ENCODE results near the gene TMEM132C. TPM values are rescaled to one million over a fixed set of nuclear protein-coding genes. Genes with fewer than 3 reads are reported as not detected.

The TMEM132C gene
- total and polyA plus RNA-seq, 2 donors (not counting 3 experiments of a cell fraction or from before 2014, with no cell fraction given) = not detected

- H3K79me2 ChIP-seq (ENCODE audit: control insufficient read depth, insufficient read depth, low read length) = no peaks in the 10 kb centered on the region
- no peak overlapping the region for H3K9ac ChIP-seq (replicated peaks; ENCODE audit: extremely low read depth, insufficient read depth, low read length)
- no peak for DNase-seq (ENCODE audit: low read depth, low spot score)
- H2AFZ ChIP-seq (ENCODE audit: low read depth, low read length) = no peak overlapping the region
- intact Hi-C loops (cut with micrococcal nuclease) = no loop called here
- H3K4me2 ChIP-seq (ENCODE audit: insufficient read depth, low read length) = no peak overlapping the region
- no peaks in the 10 kb centered on the region for H3K9me1 ChIP-seq (replicated peaks; ENCODE audit: control insufficient read depth, extremely low read depth, insufficient read depth, low read length)
- TF ChIP-seq EZH2 (IDR thresholded peaks at IDR 0.05; ENCODE audit: borderline replicate concordance, low read depth, low read length, severe bottlenecking) (no peak), POLR2AphosphoS5 (IDR thresholded peaks at IDR 0.05; ENCODE audit: insufficient read depth, low read depth, low read length) (no peak), JUN (IDR thresholded peaks at IDR 0.05; ENCODE audit: borderline replicate concordance, insufficient read depth, insufficient read length, low read depth) (no peak), GATA2 (IDR thresholded peaks at IDR 0.05; ENCODE audit: insufficient read depth, insufficient read length, low read depth, low read length) (no peak), POLR2A (IDR thresholded peaks at IDR 0.05; ENCODE audit: low read depth, low read length) (no peak), FOS (IDR thresholded peaks at IDR 0.05; ENCODE audit: borderline replicate concordance, insufficient read depth, low read length) (no peak), MYC (IDR thresholded peaks at IDR 0.05; ENCODE audit: low read depth, low read length) (no peak)
- TF ChIP-seq, protein P1, sequence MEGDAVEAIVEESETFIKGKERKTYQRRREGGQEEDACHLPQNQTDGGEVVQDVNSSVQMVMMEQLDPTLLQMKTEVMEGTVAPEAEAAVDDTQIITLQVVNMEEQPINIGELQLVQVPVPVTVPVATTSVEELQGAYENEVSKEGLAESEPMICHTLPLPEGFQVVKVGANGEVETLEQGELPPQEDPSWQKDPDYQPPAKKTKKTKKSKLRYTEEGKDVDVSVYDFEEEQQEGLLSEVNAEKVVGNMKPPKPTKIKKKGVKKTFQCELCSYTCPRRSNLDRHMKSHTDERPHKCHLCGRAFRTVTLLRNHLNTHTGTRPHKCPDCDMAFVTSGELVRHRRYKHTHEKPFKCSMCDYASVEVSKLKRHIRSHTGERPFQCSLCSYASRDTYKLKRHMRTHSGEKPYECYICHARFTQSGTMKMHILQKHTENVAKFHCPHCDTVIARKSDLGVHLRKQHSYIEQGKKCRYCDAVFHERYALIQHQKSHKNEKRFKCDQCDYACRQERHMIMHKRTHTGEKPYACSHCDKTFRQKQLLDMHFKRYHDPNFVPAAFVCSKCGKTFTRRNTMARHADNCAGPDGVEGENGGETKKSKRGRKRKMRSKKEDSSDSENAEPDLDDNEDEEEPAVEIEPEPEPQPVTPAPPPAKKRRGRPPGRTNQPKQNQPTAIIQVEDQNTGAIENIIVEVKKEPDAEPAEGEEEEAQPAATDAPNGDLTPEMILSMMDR (IDR thresholded peaks at IDR 0.05; ENCODE audit: extremely low read depth in 1 of 2, insufficient read depth in 1 of 2, low read depth in 1 of 2, low read length in 2 of 2) = no peak
- TF ChIP-seq, protein P2, sequence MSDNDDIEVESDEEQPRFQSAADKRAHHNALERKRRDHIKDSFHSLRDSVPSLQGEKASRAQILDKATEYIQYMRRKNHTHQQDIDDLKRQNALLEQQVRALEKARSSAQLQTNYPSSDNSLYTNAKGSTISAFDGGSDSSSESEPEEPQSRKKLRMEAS (IDR thresholded peaks at IDR 0.05; ENCODE audit: insufficient read depth, insufficient read length) = no peak
- no peaks in the 10 kb centered on the region for H3K36me3 ChIP-seq (ENCODE audit: control insufficient read depth in 2 of 2, extremely low read depth in 1 of 2, insufficient read depth in 2 of 2, low read length in 2 of 2)
- FAIRE-seq = no peak
- H3K27me3 ChIP-seq (ENCODE audit: control insufficient read depth in 2 of 2, insufficient read depth in 2 of 2, low read length in 2 of 2) = no peaks in the 10 kb centered on the region
- no peaks in the 10 kb centered on the region for H3K4me1 ChIP-seq (ENCODE audit: control insufficient read depth, extremely low read depth, insufficient read depth, low read length)
- H3K27ac ChIP-seq (ENCODE audit: insufficient read depth, low read depth, low read length) = no peak overlapping the region
- H3K4me3 ChIP-seq (replicated peaks in 1 of 3; ENCODE audit: insufficient read depth in 1 of 3, low read depth in 1 of 3, low read length in 3 of 3) = no peak overlapping the region
- no TSS peak for BruUV-seq (replicated peaks)
- POLR2A ChIA-PET = no interaction called here
- CTCF ChIA-PET = no interaction called here
- dilution Hi-C loops (cut with MboI; ENCODE audit: extremely low pct_ligation_motif_present, low sequenced_read_pairs) = no loop called here
- H3K9me3 ChIP-seq (replicated peaks; ENCODE audit: control insufficient read depth, insufficient read depth, low read length) = peaks cover 2% of the 10 kb centered on the region
- no peaks in the 10 kb centered on the region for H4K20me1 ChIP-seq (replicated peaks; ENCODE audit: control insufficient read depth, extremely low read depth, insufficient read depth, low read length)
These were observed 435.4 kb downstream of the TMEM132C start for GRCh38 chr12:128702371-128702770.

All from endothelial cell of umbilical vein (primary cell).